GM23338 (cell line): Measurements from ENCODE around the gene ANKK1. TPM values are rescaled to one million over a fixed set of nuclear protein-coding genes. Genes with fewer than 3 reads are reported as not detected.

Experiments used
- ATAC-seq: fragments of 200-7000 bp; cut with Tn5 transposase; 3 replicates; pipeline ENCODE4 v1.9.1; 2020
- DNase-seq: peaks from one replicate; pipeline ENCODE4 v3.0.0-alpha.2; 2015; ENCODE audit warnings: low spot score
- H2AFZ ChIP-seq: fragments of 200-600 bp; sonication (generic); 2 replicates; pipeline ENCODE4 v1.8.0; 2016; ENCODE audit warnings: antibody characterized with exemption, mild to moderate bottlenecking, moderate library complexity
- H3F3A ChIP-seq: fragments of 200-600 bp; sonication (generic); replicated peaks from 2 replicates; pipeline ENCODE4 v1.8.0; 2017; ENCODE audit warnings: antibody characterized with exemption, mixed run types, low read depth
- H3K27ac ChIP-seq: fragments of 200-600 bp; sonication (generic); 2 replicates; pipeline ENCODE4 v1.6.1; 2016; ENCODE audit warnings: low read depth
- H3K27me3 ChIP-seq: fragments of 200-600 bp; sonication (generic); 2 replicates; pipeline ENCODE4 v1.8.0; 2016; ENCODE audit warnings: mild to moderate bottlenecking, mixed run types, moderate library complexity; ENCODE audit not compliant: insufficient read depth
- H3K36me3 ChIP-seq: fragments of 200-600 bp; sonication (generic); 2 replicates; pipeline ENCODE4 v1.8.0; 2016; ENCODE audit warnings: mild to moderate bottlenecking; ENCODE audit not compliant: insufficient read depth
- H3K4me1 ChIP-seq: fragments of 200-600 bp; sonication (generic); 2 replicates; pipeline ENCODE4 v1.8.0; 2016; ENCODE audit warnings: mild to moderate bottlenecking, moderate library complexity; ENCODE audit not compliant: insufficient read depth
- H3K4me2 ChIP-seq: fragments of 200-600 bp; sonication (generic); 2 replicates; pipeline ENCODE4 v1.7.1; 2017; ENCODE audit warnings: mixed run types
- H3K4me3 ChIP-seq: fragments of 200-600 bp; sonication (generic); 2 replicates; pipeline ENCODE4 v1.6.1; 2016; ENCODE audit warnings: mixed run types
- H3K79me2 ChIP-seq: fragments of 200-600 bp; sonication (generic); replicated peaks from 2 replicates; pipeline ENCODE4 v1.8.0; 2017; ENCODE audit warnings: mild to moderate bottlenecking; ENCODE audit not compliant: insufficient read depth
- H3K9me2 ChIP-seq: fragments of 200-600 bp; sonication (generic); 2 replicates; pipeline ENCODE4 v1.8.0; 2017; ENCODE audit not compliant: insufficient read depth
- H4K20me1 ChIP-seq: fragments of 200-600 bp; sonication (generic); replicated peaks from 2 replicates; pipeline ENCODE4 v1.8.0; 2017; ENCODE audit warnings: mild to moderate bottlenecking; ENCODE audit not compliant: insufficient read depth
- H3K27ac Mint-ChIP-seq: 2 replicates; pipeline ENCODE4 v1.8.0; 2020; ENCODE audit warnings: inconsistent platforms, mild to moderate bottlenecking, moderate library complexity, mixed read lengths
- H3K27me3 Mint-ChIP-seq: 3 replicates; pipeline ENCODE4 v1.8.0; 2022; ENCODE audit warnings: low read depth, mild to moderate bottlenecking, moderate library complexity, mixed read lengths, inconsistent platforms; ENCODE audit not compliant: insufficient read depth, poor library complexity
- H3K36me3 Mint-ChIP-seq: 3 replicates; pipeline ENCODE4 v1.8.0; 2021; ENCODE audit warnings: low read depth, mild to moderate bottlenecking, inconsistent platforms, moderate library complexity, mixed read lengths
- H3K4me1 Mint-ChIP-seq: 3 replicates; pipeline ENCODE4 v1.8.0; 2020; ENCODE audit warnings: mild to moderate bottlenecking, inconsistent platforms, mixed read lengths
- H3K4me3 Mint-ChIP-seq: 3 replicates; pipeline ENCODE4 v1.8.0; 2021; ENCODE audit warnings: moderate library complexity, mild to moderate bottlenecking, inconsistent platforms, mixed read lengths
- H3K9me3 Mint-ChIP-seq: 3 replicates; pipeline ENCODE4 v1.8.0; 2020; ENCODE audit warnings: moderate library complexity, mild to moderate bottlenecking, inconsistent platforms, mixed read lengths
- EZH2 ChIP-seq: fragments of 200-600 bp; sonication (generic); IDR thresholded peaks from one replicate; pipeline ENCODE4 v1.8.0; 2017; ENCODE audit warnings: antibody characterized with exemption, mild to moderate bottlenecking, low read depth; ENCODE audit not compliant: unreplicated experiment
- NANOG ChIP-seq: IDR thresholded peaks from 2 replicates; pipeline ENCODE4 v1.6.1; 2016; ENCODE audit warnings: antibody characterized with exemption, borderline replicate concordance
- POLR2AphosphoS5 ChIP-seq: IDR thresholded peaks from 2 replicates; pipeline ENCODE4 v1.6.1; 2016; ENCODE audit warnings: antibody characterized with exemption, low read depth
- STAT1 ChIP-seq: IDR thresholded peaks from one replicate; pipeline ENCODE4 v1.6.1; 2016; ENCODE audit warnings: antibody characterized with exemption; ENCODE audit not compliant: unreplicated experiment
- polyA plus RNA-seq: library from polyadenylated mRNA; unstranded; fragments of >200 nt; fragmentation: Nextera tagmentation; extraction: Ambion mirVana; gene quantifications from 2 replicates; pipeline ENCODE4 v1.2.1, GENCODE V29; 2016
- total RNA-seq: library from RNA; depleted of rRNA; stranded (reverse); fragments of >200 nt; shearing (Covaris generic); gene quantifications from 2 replicates; pipeline ENCODE4 v1.2.3, GENCODE V29; 2014
- TF ChIP-seq, protein P1 (sequence below): fragments of 250-450 bp; sonication (Bioruptor Pico); IDR thresholded peaks from 2 replicates; pipeline ENCODE4 v1.5.0; 2020; ENCODE audit warnings: mild to moderate bottlenecking, moderate library complexity
- TF ChIP-seq, protein P2 (sequence below): IDR thresholded peaks from one replicate; pipeline ENCODE4 v1.6.1; 2018; ENCODE audit warnings: antibody characterized with exemption; ENCODE audit not compliant: unreplicated experiment

ANKK1 gene
- total and polyA plus RNA-seq, 2 experiments from 2014 or later, result 0.08 to 0.14 TPM

DNA sequence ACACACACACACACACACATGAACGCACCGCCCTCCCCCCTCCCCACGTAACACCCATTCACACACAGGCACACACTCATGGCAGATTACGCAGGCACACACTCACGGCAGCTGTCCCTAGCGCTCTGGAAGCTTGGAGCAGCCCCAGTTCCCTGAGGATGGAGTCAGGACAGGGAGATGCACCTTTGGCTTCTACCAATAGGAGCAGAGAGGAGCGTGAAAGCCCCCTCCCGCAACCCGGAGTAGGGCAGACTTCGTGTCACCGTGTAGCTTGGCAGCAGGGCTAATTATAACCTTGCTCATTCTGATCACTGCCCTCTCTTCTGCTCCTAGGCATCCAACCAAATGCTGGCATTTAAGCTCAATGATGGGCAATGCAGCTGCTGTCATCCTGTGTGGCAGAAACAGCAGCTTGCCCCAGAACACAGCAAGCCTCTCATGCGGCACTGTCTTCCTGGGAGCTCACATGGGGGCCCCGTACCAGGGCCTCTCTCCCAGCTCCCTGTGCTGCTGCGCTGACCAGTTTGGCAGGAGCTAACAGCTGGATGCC, 31.9 kb downstream of the ANKK1 start (continued):
- TF ChIP-seq, protein P1, sequence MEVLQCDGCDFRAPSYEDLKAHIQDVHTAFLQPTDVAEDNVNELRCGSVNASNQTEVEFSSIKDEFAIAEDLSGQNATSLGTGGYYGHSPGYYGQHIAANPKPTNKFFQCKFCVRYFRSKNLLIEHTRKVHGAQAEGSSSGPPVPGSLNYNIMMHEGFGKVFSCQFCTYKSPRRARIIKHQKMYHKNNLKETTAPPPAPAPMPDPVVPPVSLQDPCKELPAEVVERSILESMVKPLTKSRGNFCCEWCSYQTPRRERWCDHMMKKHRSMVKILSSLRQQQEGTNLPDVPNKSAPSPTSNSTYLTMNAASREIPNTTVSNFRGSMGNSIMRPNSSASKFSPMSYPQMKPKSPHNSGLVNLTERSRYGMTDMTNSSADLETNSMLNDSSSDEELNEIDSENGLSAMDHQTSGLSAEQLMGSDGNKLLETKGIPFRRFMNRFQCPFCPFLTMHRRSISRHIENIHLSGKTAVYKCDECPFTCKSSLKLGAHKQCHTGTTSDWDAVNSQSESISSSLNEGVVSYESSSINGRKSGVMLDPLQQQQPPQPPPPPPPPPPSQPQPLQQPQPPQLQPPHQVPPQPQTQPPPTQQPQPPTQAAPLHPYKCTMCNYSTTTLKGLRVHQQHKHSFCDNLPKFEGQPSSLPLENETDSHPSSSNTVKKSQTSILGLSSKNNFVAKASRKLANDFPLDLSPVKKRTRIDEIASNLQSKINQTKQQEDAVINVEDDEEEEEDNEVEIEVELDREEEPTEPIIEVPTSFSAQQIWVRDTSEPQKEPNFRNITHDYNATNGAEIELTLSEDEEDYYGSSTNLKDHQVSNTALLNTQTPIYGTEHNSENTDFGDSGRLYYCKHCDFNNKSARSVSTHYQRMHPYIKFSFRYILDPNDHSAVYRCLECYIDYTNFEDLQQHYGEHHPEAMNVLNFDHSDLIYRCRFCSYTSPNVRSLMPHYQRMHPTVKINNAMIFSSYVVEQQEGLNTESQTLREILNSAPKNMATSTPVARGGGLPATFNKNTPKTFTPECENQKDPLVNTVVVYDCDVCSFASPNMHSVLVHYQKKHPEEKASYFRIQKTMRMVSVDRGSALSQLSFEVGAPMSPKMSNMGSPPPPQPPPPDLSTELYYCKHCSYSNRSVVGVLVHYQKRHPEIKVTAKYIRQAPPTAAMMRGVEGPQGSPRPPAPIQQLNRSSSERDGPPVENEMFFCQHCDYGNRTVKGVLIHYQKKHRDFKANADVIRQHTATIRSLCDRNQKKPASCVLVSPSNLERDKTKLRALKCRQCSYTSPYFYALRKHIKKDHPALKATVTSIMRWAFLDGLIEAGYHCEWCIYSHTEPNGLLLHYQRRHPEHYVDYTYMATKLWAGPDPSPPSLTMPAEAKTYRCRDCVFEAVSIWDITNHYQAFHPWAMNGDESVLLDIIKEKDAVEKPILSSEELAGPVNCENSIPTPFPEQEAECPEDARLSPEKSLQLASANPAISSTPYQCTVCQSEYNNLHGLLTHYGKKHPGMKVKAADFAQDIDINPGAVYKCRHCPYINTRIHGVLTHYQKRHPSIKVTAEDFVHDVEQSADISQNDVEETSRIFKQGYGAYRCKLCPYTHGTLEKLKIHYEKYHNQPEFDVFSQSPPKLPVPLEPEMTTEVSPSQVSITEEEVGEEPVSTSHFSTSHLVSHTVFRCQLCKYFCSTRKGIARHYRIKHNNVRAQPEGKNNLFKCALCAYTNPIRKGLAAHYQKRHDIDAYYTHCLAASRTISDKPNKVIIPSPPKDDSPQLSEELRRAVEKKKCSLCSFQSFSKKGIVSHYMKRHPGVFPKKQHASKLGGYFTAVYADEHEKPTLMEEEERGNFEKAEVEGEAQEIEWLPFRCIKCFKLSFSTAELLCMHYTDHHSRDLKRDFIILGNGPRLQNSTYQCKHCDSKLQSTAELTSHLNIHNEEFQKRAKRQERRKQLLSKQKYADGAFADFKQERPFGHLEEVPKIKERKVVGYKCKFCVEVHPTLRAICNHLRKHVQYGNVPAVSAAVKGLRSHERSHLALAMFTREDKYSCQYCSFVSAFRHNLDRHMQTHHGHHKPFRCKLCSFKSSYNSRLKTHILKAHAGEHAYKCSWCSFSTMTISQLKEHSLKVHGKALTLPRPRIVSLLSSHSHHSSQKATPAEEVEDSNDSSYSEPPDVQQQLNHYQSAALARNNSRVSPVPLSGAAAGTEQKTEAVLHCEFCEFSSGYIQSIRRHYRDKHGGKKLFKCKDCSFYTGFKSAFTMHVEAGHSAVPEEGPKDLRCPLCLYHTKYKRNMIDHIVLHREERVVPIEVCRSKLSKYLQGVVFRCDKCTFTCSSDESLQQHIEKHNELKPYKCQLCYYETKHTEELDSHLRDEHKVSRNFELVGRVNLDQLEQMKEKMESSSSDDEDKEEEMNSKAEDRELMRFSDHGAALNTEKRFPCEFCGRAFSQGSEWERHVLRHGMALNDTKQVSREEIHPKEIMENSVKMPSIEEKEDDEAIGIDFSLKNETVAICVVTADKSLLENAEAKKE, result no peak

DNA sequence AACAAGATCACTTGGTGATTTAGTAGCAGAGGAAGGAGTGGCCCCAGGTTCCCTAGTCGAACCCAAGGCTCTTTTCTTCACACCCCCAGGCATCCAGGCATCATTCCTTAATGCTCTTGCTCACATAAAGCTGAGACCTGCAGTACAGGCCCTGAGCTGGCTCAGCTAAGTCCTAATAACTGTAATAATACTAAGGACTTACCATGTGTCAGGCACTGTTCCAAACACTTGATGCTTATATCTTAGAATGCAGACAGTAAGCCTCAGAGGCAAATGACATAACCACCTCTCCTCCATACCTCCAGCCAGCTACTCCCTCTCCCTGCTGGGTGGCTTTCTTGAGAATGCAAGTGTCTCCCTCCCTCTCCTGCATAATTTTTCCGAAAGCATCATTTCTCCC, 33.2 kb downstream of the ANKK1 start:
- Histone ChIP-seq H2AFZ (no peak overlapping the region), H3F3A (no peaks in the 10 kb centered on the region), H3K79me2 (no peaks in the 10 kb centered on the region), H3K27me3 (no peaks in the 10 kb centered on the region), H3K4me2 (no peak overlapping the region), H3K27ac (no peak overlapping the region), H3K36me3 (no peaks in the 10 kb centered on the region), H4K20me1 (no peaks in the 10 kb centered on the region), H3K4me3 (no peak overlapping the region), H3K4me1 (no peaks in the 10 kb centered on the region), H3K9me2 (no peaks in the 10 kb centered on the region)
- no peak overlapping the region for H3K27ac Mint-ChIP-seq
- ATAC-seq (no peak), DNase-seq (no peak)
- H3K36me3 Mint-ChIP-seq, result no peaks in the 10 kb centered on the region
- no peak overlapping the region for H3K4me3 Mint-ChIP-seq
- H3K27me3 Mint-ChIP-seq, result peaks cover 9% of the 10 kb centered on the region
- no peaks in the 10 kb centered on the region for H3K4me1 Mint-ChIP-seq
- no peaks in the 10 kb centered on the region for H3K9me3 Mint-ChIP-seq
- TF ChIP-seq EZH2 (no peak), POLR2AphosphoS5 (no peak), STAT1 (no peak), NANOG (no peak)
- TF ChIP-seq, protein P2, sequence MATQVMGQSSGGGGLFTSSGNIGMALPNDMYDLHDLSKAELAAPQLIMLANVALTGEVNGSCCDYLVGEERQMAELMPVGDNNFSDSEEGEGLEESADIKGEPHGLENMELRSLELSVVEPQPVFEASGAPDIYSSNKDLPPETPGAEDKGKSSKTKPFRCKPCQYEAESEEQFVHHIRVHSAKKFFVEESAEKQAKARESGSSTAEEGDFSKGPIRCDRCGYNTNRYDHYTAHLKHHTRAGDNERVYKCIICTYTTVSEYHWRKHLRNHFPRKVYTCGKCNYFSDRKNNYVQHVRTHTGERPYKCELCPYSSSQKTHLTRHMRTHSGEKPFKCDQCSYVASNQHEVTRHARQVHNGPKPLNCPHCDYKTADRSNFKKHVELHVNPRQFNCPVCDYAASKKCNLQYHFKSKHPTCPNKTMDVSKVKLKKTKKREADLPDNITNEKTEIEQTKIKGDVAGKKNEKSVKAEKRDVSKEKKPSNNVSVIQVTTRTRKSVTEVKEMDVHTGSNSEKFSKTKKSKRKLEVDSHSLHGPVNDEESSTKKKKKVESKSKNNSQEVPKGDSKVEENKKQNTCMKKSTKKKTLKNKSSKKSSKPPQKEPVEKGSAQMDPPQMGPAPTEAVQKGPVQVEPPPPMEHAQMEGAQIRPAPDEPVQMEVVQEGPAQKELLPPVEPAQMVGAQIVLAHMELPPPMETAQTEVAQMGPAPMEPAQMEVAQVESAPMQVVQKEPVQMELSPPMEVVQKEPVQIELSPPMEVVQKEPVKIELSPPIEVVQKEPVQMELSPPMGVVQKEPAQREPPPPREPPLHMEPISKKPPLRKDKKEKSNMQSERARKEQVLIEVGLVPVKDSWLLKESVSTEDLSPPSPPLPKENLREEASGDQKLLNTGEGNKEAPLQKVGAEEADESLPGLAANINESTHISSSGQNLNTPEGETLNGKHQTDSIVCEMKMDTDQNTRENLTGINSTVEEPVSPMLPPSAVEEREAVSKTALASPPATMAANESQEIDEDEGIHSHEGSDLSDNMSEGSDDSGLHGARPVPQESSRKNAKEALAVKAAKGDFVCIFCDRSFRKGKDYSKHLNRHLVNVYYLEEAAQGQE, result no peak
- TF ChIP-seq, protein P1, result no peak
